Endothelial cell of umbilical vein (primary cell): ENCODE data around the gene FCN1. TPM values are rescaled to one million over a fixed set of nuclear protein-coding genes. Genes with fewer than 3 reads are reported as not detected.

Experiments used
- Bru-seq: library from RNA; stranded (reverse); fragments of 400-500 nt; gene quantifications from one replicate; lab custom pipeline; 2021; lab: Mats Ljungman, UMichigan
- BruChase-seq, 2 experiments: library from RNA; stranded (reverse); fragments of 400-500 nt; gene quantifications; one replicate each; lab custom pipeline; 2021; lab: Mats Ljungman, UMichigan
- BruUV-seq: library from RNA; stranded (reverse); fragments of 400-500 nt; replicated peaks from 2 replicates; lab custom pipeline; 2021; lab: Mats Ljungman, UMichigan
- CTCF ChIA-PET: fragments of 300-600, 350-600 bp; sonication (Branson Sonifier 250); formaldehyde crosslinking; loops from one replicate; lab custom pipeline; 2021; ENCODE audit warnings: antibody characterized with exemption, inconsistent platforms; lab: Charles Lee
- POLR2A ChIA-PET: fragments of 300-600, 350-600 bp; sonication (Branson Sonifier 250); formaldehyde crosslinking; loops from one replicate; lab custom pipeline; 2021; ENCODE audit warnings: antibody characterized with exemption, inconsistent platforms; lab: Charles Lee
- DNase-seq: peaks from one replicate; pipeline ENCODE4 v3.0.0-alpha.2; 2011; ENCODE audit warnings: low read depth, low spot score
- FAIRE-seq: peaks from 2 replicates; lab custom pipeline; 2011; peaks lifted over from hg19 to GRCh38; lab: Jason Lieb, UNC
- H2AFZ ChIP-seq: 2 replicates; pipeline ENCODE4 v1.6.0; 2012; ENCODE audit warnings: low read depth, low read length, control low read depth, inconsistent platforms
- H3K27ac ChIP-seq: 2 replicates; pipeline ENCODE4 v1.5.1; 2011; ENCODE audit warnings: low read depth, mild to moderate bottlenecking, control low read depth, low read length, moderate library complexity; ENCODE audit not compliant: insufficient read depth
- H3K27me3 ChIP-seq, 2 experiments: 2 replicates each; pipeline versions ENCODE4 v1.6.0 to v1.6.1; 2011; ENCODE audit warnings: low read length in 2 of 2, mixed read lengths in 1 of 2; ENCODE audit not compliant: control insufficient read depth in 2 of 2, insufficient read depth in 2 of 2
- H3K36me3 ChIP-seq, 2 experiments: 2 replicates in 1 of 2; 3 replicates in 1 of 2; pipeline ENCODE4 v1.5.1; 2011; ENCODE audit warnings: low read length in 2 of 2, mild to moderate bottlenecking in 1 of 2, moderate library complexity in 1 of 2; ENCODE audit not compliant: control insufficient read depth in 2 of 2, insufficient read depth in 2 of 2; ENCODE audit errors: extremely low read depth in 1 of 2
- H3K4me1 ChIP-seq: 3 replicates; pipeline ENCODE4 v1.5.1; 2011; ENCODE audit warnings: mild to moderate bottlenecking, low read length; ENCODE audit not compliant: control insufficient read depth, insufficient read depth; ENCODE audit errors: extremely low read depth
- H3K4me2 ChIP-seq: 2 replicates; pipeline ENCODE4 v1.6.1; 2011; ENCODE audit warnings: low read length, control low read depth, mixed read lengths; ENCODE audit not compliant: insufficient read depth
- H3K4me3 ChIP-seq, 3 experiments: fragments of 200-600 bp in 1 of 3; sonication (generic), shearing (Covaris generic) in 1 of 3; replicated peaks in 1 of 3; 2 replicates each; pipeline ENCODE4 v1.5.1; 2011 to 2016; ENCODE audit warnings: control low read depth in 3 of 3, low read length in 3 of 3, mild to moderate bottlenecking in 2 of 3, inconsistent platforms in 1 of 3, low read depth in 1 of 3, moderate library complexity in 1 of 3; ENCODE audit not compliant: insufficient read depth in 1 of 3
- H3K79me2 ChIP-seq: 2 replicates; pipeline ENCODE4 v1.6.0; 2012; ENCODE audit warnings: low read length, inconsistent platforms; ENCODE audit not compliant: control insufficient read depth, insufficient read depth
- H3K9ac ChIP-seq: replicated peaks from 2 replicates; pipeline ENCODE3; 2011; ENCODE audit warnings: low read length, control low read depth; ENCODE audit not compliant: insufficient read depth; ENCODE audit errors: extremely low read depth
- H3K9me1 ChIP-seq: replicated peaks from 3 replicates; pipeline ENCODE4 v1.6.0; 2011; ENCODE audit warnings: mild to moderate bottlenecking, low read length; ENCODE audit not compliant: control insufficient read depth, insufficient read depth; ENCODE audit errors: extremely low read depth
- H3K9me3 ChIP-seq: replicated peaks from 2 replicates; pipeline ENCODE4 v1.5.1; 2012; ENCODE audit warnings: low read length, inconsistent platforms; ENCODE audit not compliant: control insufficient read depth, insufficient read depth
- H4K20me1 ChIP-seq: replicated peaks from 2 replicates; pipeline ENCODE3; 2011; ENCODE audit warnings: mild to moderate bottlenecking, low read length; ENCODE audit not compliant: control insufficient read depth, insufficient read depth; ENCODE audit errors: extremely low read depth
- CTCF ChIP-seq, 2 donors: IDR thresholded peaks; 1 replicate in 1 of 2; 2 replicates in 1 of 2; pipeline ENCODE4 v1.5.1; 2011; ENCODE audit warnings: low read length in 2 of 2, mild to moderate bottlenecking in 2 of 2, moderate library complexity in 2 of 2, control low read depth in 1 of 2, inconsistent platforms in 1 of 2, low read depth in 1 of 2; ENCODE audit not compliant: insufficient read depth in 1 of 2; ENCODE audit errors: extremely low read depth in 1 of 2
- EZH2 ChIP-seq: IDR thresholded peaks from 2 replicates; pipeline ENCODE4 v1.6.1; 2012; ENCODE audit warnings: borderline replicate concordance, low read depth, mild to moderate bottlenecking, moderate library complexity, low read length, inconsistent platforms; ENCODE audit not compliant: severe bottlenecking
- FOS ChIP-seq: IDR thresholded peaks from 2 replicates; pipeline ENCODE4 v1.6.1; 2011; ENCODE audit warnings: mild to moderate bottlenecking, low read length, moderate library complexity, borderline replicate concordance; ENCODE audit not compliant: insufficient read depth
- GATA2 ChIP-seq: IDR thresholded peaks from 2 replicates; pipeline ENCODE4 v1.7.0; 2011; ENCODE audit warnings: low read depth, mild to moderate bottlenecking, moderate library complexity, mixed read lengths, low read length; ENCODE audit not compliant: insufficient read length, insufficient read depth
- JUN ChIP-seq: IDR thresholded peaks from 2 replicates; pipeline ENCODE4 v1.6.1; 2011; ENCODE audit warnings: borderline replicate concordance, low read depth; ENCODE audit not compliant: insufficient read length, insufficient read depth
- MAX ChIP-seq: IDR thresholded peaks from 2 replicates; pipeline ENCODE4 v1.6.1; 2011; ENCODE audit not compliant: insufficient read depth, insufficient read length
- MYC ChIP-seq: IDR thresholded peaks from one replicate; pipeline ENCODE4 v1.6.1; 2011; ENCODE audit warnings: mild to moderate bottlenecking, low read depth, low read length
- POLR2A ChIP-seq: IDR thresholded peaks from 2 replicates; pipeline ENCODE4 v1.6.1; 2012; ENCODE audit warnings: low read depth, mild to moderate bottlenecking, control low read depth, low read length
- POLR2AphosphoS5 ChIP-seq: IDR thresholded peaks from 2 replicates; pipeline ENCODE4 v1.6.1; 2012; ENCODE audit warnings: low read depth, mild to moderate bottlenecking, control low read depth, low read length, moderate library complexity; ENCODE audit not compliant: insufficient read depth
- dilution Hi-C: fragments of 300-500 bp; cut with MboI; formaldehyde crosslinking; loops from one replicate; pipeline ENCODE4 v1.15.0; 2019; ENCODE audit warnings: low sequenced_read_pairs; ENCODE audit not compliant: extremely low pct_ligation_motif_present
- intact Hi-C: fragments of 100-400 bp; cut with micrococcal nuclease; formaldehyde crosslinking; loops from one replicate; pipeline ENCODE4 v1.10.0; 2022
- long read RNA-seq: library from polyadenylated mRNA; stranded (forward); transcript quantifications from one replicate; pipeline ENCODE4 v2.0.0, GENCODE V29; 2021
- polyA minus RNA-seq, 3 experiments: library from RNA; depleted of rRNA, polyadenylated mRNA; stranded (reverse); fragments of >200 nt; gene quantifications; 1 replicate in 1 of 3; 2 replicates in 2 of 3; pipeline ENCODE4 v1.2.3, GENCODE V29; 2011
- polyA plus RNA-seq, 4 experiments: library from polyadenylated mRNA; depleted of rRNA in 3 of 4; stranded (reverse) in 3 of 4; unstranded in 1 of 4; fragments of >200 nt; gene quantifications; 2 replicates each; pipeline versions ENCODE4 v1.2.1 to v1.2.3, GENCODE V29; 2011 to 2012; ENCODE audit warnings: missing spikeins in 1 of 4
- total RNA-seq: library from RNA; stranded (reverse); gene quantifications from 2 replicates; pipeline ENCODE4 v1.2.3, GENCODE V29; 2021

Gene FCN1
- total RNA-seq (not detected in 2 replicates), polyA plus RNA-seq (not detected in 2 replicates), polyA minus RNA-seq (not detected in 2 replicates), Bru-seq, nascent RNA (not detected), BruChase-seq, experiment 1, labeled RNA remaining after a 6-hour chase (not detected), BruChase-seq, experiment 2, labeled RNA remaining after a 2-hour chase (not detected)
- not detected in 2 replicates for polyA plus RNA-seq (2011; cell fraction: cytosol; rRNA removed)
- not detected in 2 replicates for polyA plus RNA-seq (2011; cell fraction: nucleus; rRNA removed)
- polyA plus RNA-seq (2012) = not detected in 2 replicates
- not detected for polyA minus RNA-seq (2011; cell fraction: cytosol; rRNA and poly(A)+ RNA removed)
- polyA minus RNA-seq (2011; cell fraction: nucleus; rRNA and poly(A)+ RNA removed) = not detected in 2 replicates
- long read RNA-seq = 0 reads

GRCh38 chr9:134917431-134918373 lies at the start of gene FCN1:
TSS of gene FCN1 (minus strand) at chr9:134917912. CDS start at chr9:134917871, 41 bp downstream.
- Histone ChIP-seq H3K9ac (no peak within 1 kb of the TSS), H3K9me1 (no peaks in the 10 kb centered on the region), H2AFZ (no peak within 1 kb of the TSS), H3K4me3 (no peak within 1 kb of the TSS), H4K20me1 (no peaks in the 10 kb centered on the region), H3K4me2 (no peak within 1 kb of the TSS), H3K79me2 (no peaks in the 10 kb centered on the region), H3K4me1 (no peaks in the 10 kb centered on the region), H3K9me3 (no peaks in the 10 kb centered on the region), H3K27me3 (no peaks in the 10 kb centered on the region), H3K36me3 (no peaks in the 10 kb centered on the region), H3K27ac (no peak within 1 kb of the TSS)
- FAIRE-seq (no peak), DNase-seq (no peak)
- BruUV-seq = no TSS peak
- intact Hi-C loops = no loop called here
- POLR2A ChIA-PET = no interaction called here
- CTCF ChIA-PET = no interaction called here
- dilution Hi-C loops = no loop called here
- TF ChIP-seq EZH2 (no peak), GATA2 (no peak), JUN (no peak), POLR2AphosphoS5 (no peak), FOS (no peak), MYC (no peak), CTCF (IDR thresholded peaks at IDR 0.05; ENCODE audit: extremely low read depth in 1 of 2, insufficient read depth in 1 of 2, low read depth in 1 of 2, low read length in 2 of 2) (no peak), MAX (no peak), POLR2A (no peak)
